ENCODE results near the gene ELMO2. TPM values are rescaled to one million over a fixed set of nuclear protein-coding genes. Genes with fewer than 3 reads are reported as not detected.
A peak's percentile ranks its signal among the peaks of the same experiment; 100 is the strongest.

Gene ELMO2
- total RNA-seq, 4 donors from 2014 or later = 46.7 to 62.4 (median 55.1) TPM

- Histone ChIP-seq H3K36me3 (peaks cover 69% of the 10 kb centered on the region), H3K4me1 (peaks cover 46% of the 10 kb centered on the region), H3K4me3 (no peak overlapping the region), H3K27ac (no peak overlapping the region), H3K9me3 (no peaks in the 10 kb centered on the region), H3K27me3 (no peaks in the 10 kb centered on the region)
- no peak for DNase-seq (ENCODE audit: low spot score in 2 of 2)
- 73% methylated on average over 14 of the region's 14 CpGs for WGBS
- TF ChIP-seq POLR2A (IDR thresholded peaks at IDR 0.05) (no peak), CTCF (IDR thresholded peaks at IDR 0.05) (no peak), EP300 (IDR thresholded peaks at IDR 0.05) (no peak), POLR2AphosphoS5 (IDR thresholded peaks at IDR 0.05) (no peak)
These were observed 52.8 kb downstream of the ELMO2 start for GRCh38 chr20:46353500-46354206.

GRCh38 chr20:46352370-46352938 lies 54.0 kb downstream of the ELMO2 start:
- TF ChIP-seq CTCF (IDR thresholded peaks at IDR 0.05) (no peak), POLR2AphosphoS5 (IDR thresholded peaks at IDR 0.05) (no peak), EP300 (IDR thresholded peaks at IDR 0.05) (no peak), POLR2A (IDR thresholded peaks at IDR 0.05) (no peak)
- Histone ChIP-seq H3K9me3 (no peaks in the 10 kb centered on the region), H3K36me3 (peaks cover 60% of the 10 kb centered on the region), H3K27ac (no peak overlapping the region), H3K27me3 (no peaks in the 10 kb centered on the region), H3K4me1 (peaks cover 43% of the 10 kb centered on the region), H3K4me3 (no peak overlapping the region)
- 87% methylated on average over 18 of the region's 18 CpGs for WGBS
- no peak for DNase-seq (ENCODE audit: low spot score in 2 of 2)

GRCh38 chr20:46351357-46352058 lies 54.9 kb downstream of the ELMO2 start:
- TF ChIP-seq POLR2A (IDR thresholded peaks at IDR 0.05) (no peak), CTCF (IDR thresholded peaks at IDR 0.05) (no peak), POLR2AphosphoS5 (IDR thresholded peaks at IDR 0.05) (no peak), EP300 (IDR thresholded peaks at IDR 0.05) (no peak)
- no peak for DNase-seq (ENCODE audit: low spot score in 2 of 2)
- H3K4me3 ChIP-seq = no peak overlapping the region
- H3K9me3 ChIP-seq = no peaks in the 10 kb centered on the region
- no peaks in the 10 kb centered on the region for H3K27me3 ChIP-seq
- H3K36me3 ChIP-seq = peaks cover 62% of the 10 kb centered on the region
- WGBS = 91% methylated on average over 6 of the region's 7 CpGs
- H3K4me1 ChIP-seq = peaks cover 34% of the 10 kb centered on the region
- peak overlapping the region; percentile 31 for H3K27ac ChIP-seq

GRCh38 chr20:46350986-46351267 lies 55.5 kb downstream of the ELMO2 start:
- H3K27me3 ChIP-seq = no peaks in the 10 kb centered on the region
- peaks cover 30% of the 10 kb centered on the region for H3K4me1 ChIP-seq
- peak overlapping the region; percentile 31 for H3K27ac ChIP-seq
- 93% methylated on average over 8 of the region's 8 CpGs for WGBS
- TF ChIP-seq EP300 (IDR thresholded peaks at IDR 0.05) = no peak
- no peaks in the 10 kb centered on the region for H3K9me3 ChIP-seq
- no peak overlapping the region for H3K4me3 ChIP-seq
- DNase-seq (ENCODE audit: low spot score in 2 of 2) = no peak
- peaks cover 60% of the 10 kb centered on the region for H3K36me3 ChIP-seq

GRCh38 chr20:46350201-46350985 lies 56.0 kb downstream of the ELMO2 start:
- TF ChIP-seq CTCF (IDR thresholded peaks at IDR 0.05) (no peak), POLR2A (IDR thresholded peaks at IDR 0.05) (no peak), EP300 (IDR thresholded peaks at IDR 0.05) (no peak), POLR2AphosphoS5 (IDR thresholded peaks at IDR 0.05) (no peak)
- 52% methylated on average over 8 of the region's 13 CpGs for WGBS
- Histone ChIP-seq H3K27ac (peak overlapping the region; percentile 50), H3K36me3 (peaks cover 54% of the 10 kb centered on the region), H3K4me1 (peaks cover 30% of the 10 kb centered on the region), H3K4me3 (no peak overlapping the region), H3K9me3 (no peaks in the 10 kb centered on the region), H3K27me3 (no peaks in the 10 kb centered on the region)
- no peak for DNase-seq (ENCODE audit: low spot score in 2 of 2)
